Fibroblast of peridontal ligament (primary cell): ENCODE measurements around the gene GGPS1.
"Not testable (repeated sequence)": the region's sequence is repeated elsewhere in the genome, so short reads cannot be mapped to it uniquely, and the experiment has no call there.

Experiments used
- DNase-seq: peaks from one replicate; pipeline ENCODE4 v3.0.0-alpha.2; 2010; ENCODE audit errors: extremely low read depth

The GGPS1 gene

DNA sequence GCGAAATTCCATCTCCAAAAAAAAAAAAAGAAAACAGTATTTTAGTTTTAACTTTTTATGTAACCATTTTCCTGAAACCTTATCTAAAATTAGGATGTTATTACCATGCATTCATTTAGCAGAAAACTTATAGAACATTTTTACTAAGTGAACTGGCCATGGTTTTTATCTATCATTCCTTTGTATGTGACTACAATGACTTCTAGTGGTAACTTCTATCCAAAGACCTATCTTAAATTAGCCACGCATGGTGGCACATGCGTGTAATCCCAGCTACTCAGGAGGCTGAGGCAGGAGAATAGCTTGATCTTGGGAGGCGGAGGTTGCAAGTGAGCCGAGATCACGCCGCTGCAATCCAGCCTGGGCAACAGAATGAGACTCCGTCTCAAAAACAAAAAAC, 11.4 kb downstream of the GGPS1 start:
- no peak for DNase-seq

DNA sequence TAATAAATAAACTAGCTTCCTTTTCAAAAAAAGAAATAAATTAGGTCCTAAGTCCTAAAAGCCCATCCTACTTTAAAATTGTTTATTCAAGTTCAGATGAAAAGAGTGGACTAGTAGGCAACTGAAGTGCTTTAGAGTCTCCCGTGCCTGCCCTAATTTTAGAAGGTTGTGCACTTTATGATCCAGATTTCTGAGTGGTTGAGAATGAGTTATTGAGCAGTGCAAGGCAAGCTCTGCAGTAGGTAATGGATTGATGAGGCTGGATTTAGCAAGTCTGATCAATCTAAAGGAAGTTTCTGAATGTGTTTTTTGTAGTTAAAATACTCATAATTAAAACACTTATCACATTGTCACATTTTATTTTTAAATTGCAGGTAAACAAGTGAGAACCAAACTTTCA, 13.0 kb downstream of the GGPS1 start:
- DNase-seq, result no peak

DNA sequence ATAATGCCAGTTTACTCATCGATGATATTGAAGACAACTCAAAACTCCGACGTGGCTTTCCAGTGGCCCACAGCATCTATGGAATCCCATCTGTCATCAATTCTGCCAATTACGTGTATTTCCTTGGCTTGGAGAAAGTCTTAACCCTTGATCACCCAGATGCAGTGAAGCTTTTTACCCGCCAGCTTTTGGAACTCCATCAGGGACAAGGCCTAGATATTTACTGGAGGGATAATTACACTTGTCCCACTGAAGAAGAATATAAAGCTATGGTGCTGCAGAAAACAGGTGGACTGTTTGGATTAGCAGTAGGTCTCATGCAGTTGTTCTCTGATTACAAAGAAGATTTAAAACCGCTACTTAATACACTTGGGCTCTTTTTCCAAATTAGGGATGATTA, 13.7 kb downstream of the GGPS1 start:
- DNase-seq, result peak; percentile 31

DNA sequence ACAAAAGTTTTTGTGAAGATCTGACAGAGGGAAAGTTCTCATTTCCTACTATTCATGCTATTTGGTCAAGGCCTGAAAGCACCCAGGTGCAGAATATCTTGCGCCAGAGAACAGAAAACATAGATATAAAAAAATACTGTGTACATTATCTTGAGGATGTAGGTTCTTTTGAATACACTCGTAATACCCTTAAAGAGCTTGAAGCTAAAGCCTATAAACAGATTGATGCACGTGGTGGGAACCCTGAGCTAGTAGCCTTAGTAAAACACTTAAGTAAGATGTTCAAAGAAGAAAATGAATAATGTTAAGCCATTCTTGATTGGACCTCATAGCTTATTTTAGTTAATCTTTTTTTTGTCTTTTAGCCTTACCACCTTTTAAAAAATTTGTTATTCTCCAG, 14.1 kb downstream of the GGPS1 start:
- DNase-seq, result no peak

DNA sequence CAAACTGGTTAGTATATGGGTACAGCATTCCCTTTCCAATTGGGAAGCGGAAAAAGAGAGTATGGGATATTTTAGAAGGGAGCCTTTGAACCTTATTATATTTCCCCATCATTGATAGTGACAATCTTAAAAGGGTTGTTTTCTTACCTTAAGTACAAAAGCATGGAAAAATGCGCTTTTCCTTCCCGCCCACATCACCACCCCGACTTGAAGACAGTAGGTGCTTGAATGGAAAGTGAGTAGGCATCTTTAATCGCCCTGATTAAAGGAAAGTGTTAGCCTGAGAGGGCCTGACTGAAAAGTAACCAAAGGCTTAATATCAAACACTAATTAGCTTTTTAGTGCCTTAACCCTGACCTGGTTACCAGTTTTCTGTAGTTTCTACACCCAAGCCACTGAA, 15.4 kb downstream of the GGPS1 start:
- no peak for DNase-seq

DNA sequence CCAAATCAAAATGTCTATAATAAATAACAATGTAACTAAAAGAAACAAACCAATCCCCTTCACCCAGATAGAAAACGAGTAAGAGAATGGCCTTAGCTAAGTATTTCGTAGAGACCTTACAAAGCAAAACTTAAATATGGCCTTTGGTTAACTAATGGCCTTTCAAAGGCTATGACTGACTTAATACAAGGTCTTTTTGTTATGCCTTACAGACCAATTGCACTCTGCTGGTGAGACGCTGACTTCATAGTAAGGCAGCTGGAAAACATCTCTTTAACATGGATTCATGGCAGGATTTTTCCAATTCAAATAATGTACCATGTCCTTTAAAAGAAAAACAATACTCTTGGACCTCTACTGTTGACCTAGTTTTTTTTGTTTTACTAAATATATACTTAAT, 23.1 kb downstream of the GGPS1 start:
- DNase-seq, result no peak

DNA sequence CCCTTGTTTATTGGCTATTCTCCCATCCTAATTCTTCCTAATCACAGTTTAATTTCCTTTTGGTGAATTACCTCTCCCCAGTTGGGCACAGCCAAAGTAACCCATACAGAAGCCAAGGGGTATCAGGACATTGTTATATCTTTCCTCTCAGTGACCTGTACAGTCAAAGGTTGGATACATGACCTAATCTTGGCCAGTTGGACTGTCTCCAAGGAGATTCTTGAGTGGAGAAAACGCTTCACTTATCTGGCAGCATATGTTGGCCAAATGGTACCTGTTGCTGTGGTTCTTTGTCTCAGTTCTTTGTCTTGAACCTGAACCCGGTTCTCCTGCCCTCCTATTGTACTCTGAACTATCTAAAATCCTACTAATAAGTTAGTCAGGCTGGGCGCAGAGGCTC, 23.5 kb downstream of the GGPS1 start:
- no peak for DNase-seq

DNA sequence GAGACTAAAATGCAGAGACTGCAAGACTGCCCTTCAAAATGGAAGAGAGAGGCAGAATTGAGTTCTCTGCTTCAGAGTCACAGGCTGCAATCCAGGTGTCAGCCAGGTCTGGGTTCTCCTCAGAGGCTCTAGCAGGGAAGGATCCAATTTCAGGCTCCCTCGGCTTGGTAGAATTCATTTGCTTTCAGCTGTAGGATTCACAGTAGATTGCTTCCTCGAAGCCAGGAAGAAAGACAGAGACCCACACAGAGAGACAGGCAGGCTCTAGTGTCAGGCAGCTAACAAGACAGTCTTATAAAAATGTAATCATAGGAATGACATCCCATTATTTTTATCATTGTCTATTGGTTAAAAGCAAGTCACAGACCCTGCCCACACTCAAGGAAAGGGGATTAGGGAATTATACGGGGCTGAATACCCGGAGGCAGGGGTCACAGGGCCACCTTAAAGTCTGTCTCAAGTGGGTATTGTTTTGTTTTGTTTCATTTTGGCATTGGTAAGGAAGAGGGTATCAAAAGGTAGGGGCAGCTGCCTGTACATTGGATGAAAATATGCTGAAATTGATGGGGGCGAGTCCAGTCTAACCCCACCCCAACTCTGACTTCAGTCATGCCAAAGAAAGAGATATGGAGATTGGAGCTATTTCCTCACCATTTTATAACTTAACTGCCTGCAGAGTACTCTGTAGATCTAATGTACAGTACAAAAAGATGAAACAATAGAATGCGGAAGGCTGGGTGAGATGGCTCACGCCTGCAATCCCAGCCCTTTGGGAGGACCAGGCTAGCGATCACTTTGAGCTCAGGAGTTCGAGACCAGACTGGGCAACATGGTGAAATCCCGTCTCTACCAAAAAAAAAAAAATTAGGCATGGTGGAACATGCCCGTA, 29.4 kb downstream of the GGPS1 start:
- DNase-seq, result no peak

DNA sequence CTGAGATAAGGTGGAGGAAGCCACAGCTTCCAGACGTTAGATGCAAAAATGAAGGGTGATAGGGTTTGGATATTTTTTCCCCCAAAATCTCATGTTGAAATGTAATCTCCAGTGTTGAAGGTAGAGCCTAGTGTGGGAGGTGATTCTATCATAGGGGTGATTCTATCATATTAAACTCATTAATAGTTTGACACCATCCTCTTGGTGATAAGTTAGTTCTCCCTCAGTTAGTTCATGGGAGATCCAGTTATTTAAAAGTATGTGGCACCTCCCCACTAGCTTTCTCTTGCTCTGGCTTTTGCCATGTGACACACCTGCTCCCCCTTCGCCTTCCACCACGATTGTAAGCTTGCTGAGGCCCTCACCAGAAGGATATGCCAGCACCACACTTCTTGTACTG, 30.5 kb downstream of the GGPS1 start:
- no peak for DNase-seq

DNA sequence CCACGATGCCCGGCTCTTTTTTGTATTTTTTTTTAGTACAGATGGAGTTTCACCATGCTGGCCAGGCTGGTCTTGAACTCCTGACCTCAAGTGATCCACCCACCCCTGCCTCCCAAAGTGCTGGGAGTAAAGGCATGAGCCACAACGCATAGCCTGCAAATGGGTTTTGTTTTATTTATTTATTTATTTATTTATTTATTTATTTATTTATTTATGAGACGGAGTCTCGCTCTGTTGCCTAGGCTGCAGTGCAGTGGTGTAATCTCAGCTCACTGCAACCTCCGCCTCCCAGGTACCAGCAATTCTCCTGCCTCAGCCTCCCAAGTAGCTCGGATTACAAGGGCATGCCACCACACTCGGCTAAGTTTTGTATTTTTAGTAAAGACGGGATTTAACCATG, 35.8 kb downstream of the GGPS1 start:
- DNase-seq, result not testable (repeated sequence)

DNA sequence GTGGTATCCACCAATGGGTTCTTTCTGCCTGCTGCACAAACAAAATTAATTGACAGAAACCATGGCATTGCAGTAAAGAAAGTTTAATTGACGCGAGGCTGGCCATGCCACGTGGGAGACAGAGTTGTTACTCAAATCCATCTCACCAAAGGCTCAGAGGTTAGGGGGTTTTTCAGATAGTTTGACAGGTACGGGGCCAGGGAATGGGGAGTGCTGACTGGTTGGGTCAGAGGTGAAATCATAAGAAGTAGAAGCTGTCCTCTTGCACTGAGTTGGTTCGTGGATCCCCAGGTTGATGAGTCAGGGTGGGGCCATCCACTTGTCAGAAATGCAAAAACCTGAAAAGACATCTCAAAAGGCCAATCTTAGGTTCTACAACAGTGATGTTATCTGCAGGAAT, 37.9 kb downstream of the GGPS1 start:
- no peak for DNase-seq

DNA sequence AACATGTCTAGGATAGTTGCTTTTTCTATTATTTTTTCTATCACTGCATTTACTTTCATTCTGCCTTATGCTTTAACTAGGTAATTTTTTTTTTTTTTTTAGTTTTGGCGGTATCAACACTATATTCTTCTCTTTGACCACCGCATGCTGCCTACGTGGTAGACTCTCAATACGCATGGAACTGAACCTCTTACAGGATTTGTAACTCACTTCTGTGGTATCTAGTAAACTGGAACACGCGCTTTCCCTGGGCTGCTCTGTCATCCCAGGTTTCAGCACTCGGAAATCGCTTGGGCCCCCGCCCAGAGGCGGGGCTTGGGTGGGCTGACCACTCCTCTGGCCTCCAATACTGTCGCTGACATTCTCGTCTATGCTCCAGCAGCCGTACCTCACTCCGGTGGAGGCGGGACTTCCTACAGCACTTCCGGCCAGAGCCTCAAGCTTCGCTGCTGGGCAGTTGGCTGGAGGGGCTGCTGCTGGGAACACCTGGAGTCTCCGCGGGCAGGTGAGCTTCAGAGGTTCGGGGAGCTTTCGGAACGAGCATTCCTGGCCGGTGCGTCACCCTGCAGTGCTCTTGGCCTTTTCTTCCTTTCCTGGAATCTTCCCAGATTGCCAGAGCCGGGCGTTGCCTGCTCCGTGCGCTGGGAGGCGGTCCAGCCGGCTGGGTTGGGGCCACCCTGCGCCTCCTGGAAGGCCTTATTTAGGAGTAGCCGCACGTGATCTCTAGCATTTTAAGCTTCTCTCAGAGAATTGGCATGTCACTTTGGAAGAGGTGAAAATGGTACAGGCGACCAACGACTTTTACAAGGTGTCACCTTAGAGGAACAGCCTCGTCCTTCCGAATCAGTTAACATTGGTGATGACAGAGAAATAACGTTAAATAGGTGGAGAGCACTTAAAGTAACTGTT, 38.9 kb downstream of the GGPS1 start, which contains the start of gene TBCE:
TSS of gene TBCE (plus strand) at position 428 of the 909 bp plus-strand sequence. CDS start 12,623 bp downstream, outside the sequence.
- DNase-seq, result peak; percentile 96

DNA sequence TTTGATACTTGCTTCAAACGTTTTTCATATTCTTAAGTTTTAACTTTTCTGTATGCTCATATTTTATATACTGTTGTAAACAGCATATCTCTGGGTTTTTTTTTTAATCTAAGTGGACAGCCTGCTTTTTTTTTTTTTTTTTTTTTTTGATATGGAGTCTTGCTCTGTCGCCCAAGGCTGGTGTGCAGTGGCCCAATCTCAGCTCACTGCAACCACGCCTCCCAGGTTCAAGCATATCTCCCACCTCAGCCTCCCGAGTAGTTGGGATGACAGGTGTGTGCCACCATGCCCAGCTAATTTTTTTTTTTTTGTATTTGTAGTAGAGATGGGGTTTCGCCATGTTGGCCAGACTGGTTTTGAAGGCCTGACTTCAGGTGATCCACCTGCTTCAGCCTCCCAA, 40.1 kb downstream of the GGPS1 start:
- DNase-seq, result no peak

DNA sequence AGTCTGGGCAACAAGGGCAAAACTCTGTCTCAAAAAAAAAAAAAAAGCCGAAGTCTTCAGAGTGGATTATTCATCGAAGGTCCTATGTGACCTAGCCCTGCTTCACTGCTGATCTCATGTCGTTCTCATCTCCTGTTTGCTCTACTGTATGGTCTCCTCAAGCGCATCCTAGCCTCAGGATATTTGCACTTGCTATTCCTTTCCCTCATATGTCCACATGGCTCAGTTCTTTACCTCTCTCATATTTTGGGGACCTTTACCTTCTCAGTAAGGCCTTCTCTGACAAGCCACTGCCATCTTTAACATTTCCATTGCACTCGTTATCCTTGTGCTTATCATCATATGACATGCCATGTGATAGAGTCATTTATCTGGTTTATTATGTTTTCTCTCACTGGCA, 41.4 kb downstream of the GGPS1 start:
- DNase-seq, result no peak

DNA sequence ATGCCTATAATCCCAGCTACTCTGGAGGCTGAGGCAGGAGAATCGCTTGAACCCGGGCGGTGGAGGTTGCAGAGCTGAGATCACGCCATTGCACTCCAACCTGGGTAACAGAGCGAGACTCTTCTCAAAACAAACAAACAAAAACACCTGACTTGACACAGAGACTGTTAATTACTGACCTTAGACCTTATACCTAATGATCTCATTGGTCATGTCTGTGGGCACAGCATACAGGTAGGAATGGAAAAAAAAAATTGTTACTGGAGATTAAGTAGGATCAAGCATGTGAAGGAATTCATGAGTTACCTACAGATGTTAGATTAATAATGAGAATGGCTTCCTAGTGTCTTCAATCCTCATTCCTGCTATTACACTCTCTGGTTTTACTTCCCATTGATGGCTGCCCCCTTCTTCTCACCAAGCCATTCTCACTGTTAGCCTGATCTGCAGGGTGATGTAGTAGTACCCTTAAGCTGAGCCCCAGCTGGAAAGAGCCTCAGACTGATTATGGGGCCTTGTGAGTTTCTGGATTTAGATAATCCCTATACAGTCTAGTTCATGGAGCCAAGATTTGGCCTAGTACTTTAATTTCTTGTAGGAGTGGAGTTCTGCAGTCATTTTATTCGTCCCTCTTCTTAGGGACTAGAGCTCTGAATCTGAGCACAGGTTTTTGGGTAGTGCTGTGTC, 47.7 kb downstream of the GGPS1 start:
- no peak for DNase-seq

DNA sequence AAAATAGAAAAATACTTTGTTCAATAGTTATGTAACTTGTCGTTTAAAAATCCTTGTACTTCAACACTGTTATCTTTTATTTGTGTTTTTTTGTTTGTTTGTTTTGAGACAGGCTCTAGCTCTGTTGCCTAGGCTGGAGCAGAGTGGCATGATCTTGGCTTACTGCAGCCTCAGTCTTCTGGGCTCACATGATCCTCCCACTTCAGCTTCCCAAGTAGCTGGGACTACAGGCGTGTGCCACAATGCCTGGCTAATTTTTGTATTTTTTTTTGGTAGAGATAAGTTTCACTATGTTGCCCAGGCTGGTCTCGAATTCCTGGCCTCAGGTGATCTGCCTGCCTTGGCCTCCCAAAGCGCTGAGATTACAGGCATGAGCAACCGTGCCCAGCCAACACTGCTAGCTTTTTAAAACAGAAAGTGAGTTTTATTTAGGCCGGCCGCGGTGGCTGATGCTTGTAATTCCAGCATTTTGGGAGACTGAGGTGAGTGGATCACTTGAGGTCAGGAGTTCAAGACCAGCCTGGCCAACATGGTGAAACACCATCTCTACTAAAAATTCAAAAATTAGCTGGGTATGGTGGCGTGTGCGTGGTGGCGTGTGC, 49.9 kb downstream of the GGPS1 start:
- not testable (repeated sequence) for DNase-seq

DNA sequence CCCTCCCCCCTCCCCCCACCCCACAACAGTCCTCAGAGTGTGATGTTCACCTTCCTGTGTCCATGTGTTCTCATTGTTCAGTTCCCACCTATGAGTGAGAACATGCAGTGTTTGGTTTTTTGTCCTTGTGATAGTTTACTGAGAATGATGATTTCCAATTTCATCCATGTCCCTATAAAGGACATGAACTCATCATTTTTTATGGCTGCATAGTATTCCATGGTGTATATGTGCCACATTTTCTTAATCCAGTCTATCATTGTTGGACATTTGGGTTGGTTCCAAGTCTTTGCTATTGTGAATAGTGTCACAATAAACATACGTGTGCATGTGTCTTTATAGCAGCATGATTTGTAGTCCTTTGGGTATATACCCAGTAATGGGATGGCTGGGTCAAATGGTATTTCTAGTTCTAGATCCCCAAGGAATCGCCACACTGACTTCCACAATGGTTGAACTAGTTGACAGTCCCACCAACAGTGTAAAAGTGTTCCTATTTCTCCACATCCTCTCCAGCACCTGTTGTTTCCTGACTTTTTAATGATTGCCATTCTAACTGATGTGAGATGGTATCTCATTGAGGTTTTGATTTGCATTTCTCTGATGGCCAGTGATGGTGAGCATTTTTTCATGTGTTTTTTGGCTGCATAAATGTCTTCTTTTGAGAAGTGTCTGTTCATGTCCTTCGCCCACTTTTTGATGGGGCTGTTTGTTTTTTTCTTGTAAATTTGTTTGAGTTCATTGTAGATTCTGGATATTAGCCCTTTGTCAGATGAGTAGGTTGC, 53.8 kb downstream of the GGPS1 start:
- DNase-seq, result not testable (repeated sequence)

DNA sequence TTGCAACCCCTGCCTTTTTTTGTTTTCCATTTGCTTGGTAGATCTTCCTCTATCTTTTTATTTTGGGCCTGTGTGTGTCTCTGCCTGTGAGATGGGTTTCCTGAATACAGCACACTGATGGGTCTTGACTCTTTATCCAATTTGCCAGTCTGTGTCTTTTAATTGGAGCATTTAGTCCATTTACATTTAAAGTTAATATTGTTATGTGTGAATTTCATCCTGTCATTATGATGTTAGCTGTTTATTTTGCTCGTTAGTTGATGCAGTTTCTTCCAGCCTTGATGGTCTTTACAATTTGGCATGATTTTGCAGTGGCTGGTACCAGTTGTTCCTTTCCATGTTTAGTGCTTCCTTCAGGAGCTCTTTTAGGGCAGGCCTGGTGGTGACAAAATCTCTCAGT, 57.3 kb downstream of the GGPS1 start:
- not testable (repeated sequence) for DNase-seq

DNA sequence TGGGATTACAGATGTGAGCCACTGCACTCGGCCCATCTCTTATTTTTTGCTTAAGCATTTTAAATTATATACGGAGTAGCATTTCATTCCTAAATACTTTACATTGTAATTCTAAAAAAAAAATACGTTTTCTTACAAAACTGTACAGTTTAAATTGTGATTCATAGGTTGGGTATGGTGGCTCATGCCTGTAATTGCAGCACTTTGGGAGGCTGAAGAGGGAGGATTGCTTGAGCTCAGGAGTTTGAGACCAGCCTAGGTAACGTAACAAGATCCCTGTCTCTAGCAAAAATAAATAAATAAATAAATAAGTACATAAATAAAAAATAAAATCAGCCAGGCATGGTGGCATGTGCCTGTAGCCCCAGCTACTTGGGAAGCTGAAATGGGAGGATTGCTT, 63.5 kb downstream of the GGPS1 start:
- no peak for DNase-seq
